ENCODE results near the gene SPATA7. TPM values are rescaled to one million over a fixed set of nuclear protein-coding genes. Genes with fewer than 3 reads are reported as not detected.

The SPATA7 gene
- total RNA-seq, 1 donor from 2014 or later = 6.5 TPM

DNA sequence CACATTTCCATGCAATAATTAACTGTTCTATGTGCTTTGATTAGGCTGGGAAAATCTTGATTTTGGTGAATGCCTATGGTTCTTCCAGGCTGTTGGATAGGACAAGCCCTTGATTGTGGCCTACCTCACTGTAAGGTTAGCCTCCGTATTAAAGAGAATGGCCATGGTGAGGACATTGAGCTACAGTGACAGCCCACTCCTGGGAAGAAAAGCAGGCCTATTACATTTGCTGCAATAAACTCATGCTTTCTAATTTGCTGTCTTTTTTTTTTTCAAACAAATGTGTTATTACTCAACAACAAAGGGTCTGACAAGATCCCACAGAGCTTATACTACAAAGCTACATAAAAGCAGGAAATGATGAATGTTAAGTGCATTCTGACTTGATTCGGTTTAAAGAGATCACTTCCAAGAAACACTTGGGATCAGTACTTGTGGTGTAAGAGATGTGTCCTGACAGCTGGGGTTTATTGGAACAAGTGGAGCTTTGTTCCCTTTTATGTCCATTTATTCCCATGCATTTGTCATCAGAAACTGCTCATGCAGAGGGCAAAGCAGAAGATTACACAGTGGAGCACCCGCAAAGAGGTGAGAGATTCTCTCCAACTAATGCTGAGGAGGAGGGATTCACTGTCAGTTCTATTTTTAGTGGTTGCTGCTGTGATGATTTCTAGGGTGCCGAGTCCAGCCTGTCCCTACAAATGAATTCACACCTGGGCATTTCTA is 33.3 kb upstream of the SPATA7 start:
- no peaks in the 10 kb centered on the region for H3K27me3 Mint-ChIP-seq (ENCODE audit: low read depth, unreplicated experiment)
- H3K36me3 Mint-ChIP-seq (ENCODE audit: low read depth, unreplicated experiment) = no peaks in the 10 kb centered on the region

GRCh38 chr14:88352698-88353097 is 32.8 kb upstream of the SPATA7 start:
- H3K4me1 Mint-ChIP-seq (ENCODE audit: low read depth, unreplicated experiment) = no peaks in the 10 kb centered on the region
- no peak for FAIRE-seq
- no peak overlapping the region for H2AFZ ChIP-seq (ENCODE audit: low read depth, low read length)

More for the DNA sequence above, 33.3 kb upstream of the SPATA7 start:
- H3K4me3 ChIP-seq (ENCODE audit: insufficient read depth, low read depth, low read length) = no peak overlapping the region
- H3K9ac ChIP-seq (ENCODE audit: low read length) = no peak overlapping the region
- no peaks in the 10 kb centered on the region for H3K9me3 ChIP-seq (ENCODE audit: insufficient read depth, low read depth, low read length)
- no peaks in the 10 kb centered on the region for H3K79me2 ChIP-seq (ENCODE audit: insufficient read depth, low read length)
- Mint-ChIP-seq H3K4me3 (ENCODE audit: unreplicated experiment) (no peak overlapping the region), H3K4me1 (ENCODE audit: low read depth, unreplicated experiment) (no peaks in the 10 kb centered on the region), H3K27ac (ENCODE audit: unreplicated experiment) (no peak overlapping the region), H3K9me3 (ENCODE audit: unreplicated experiment) (no peaks in the 10 kb centered on the region)
- no peak for FAIRE-seq
- TF ChIP-seq, protein P1, sequence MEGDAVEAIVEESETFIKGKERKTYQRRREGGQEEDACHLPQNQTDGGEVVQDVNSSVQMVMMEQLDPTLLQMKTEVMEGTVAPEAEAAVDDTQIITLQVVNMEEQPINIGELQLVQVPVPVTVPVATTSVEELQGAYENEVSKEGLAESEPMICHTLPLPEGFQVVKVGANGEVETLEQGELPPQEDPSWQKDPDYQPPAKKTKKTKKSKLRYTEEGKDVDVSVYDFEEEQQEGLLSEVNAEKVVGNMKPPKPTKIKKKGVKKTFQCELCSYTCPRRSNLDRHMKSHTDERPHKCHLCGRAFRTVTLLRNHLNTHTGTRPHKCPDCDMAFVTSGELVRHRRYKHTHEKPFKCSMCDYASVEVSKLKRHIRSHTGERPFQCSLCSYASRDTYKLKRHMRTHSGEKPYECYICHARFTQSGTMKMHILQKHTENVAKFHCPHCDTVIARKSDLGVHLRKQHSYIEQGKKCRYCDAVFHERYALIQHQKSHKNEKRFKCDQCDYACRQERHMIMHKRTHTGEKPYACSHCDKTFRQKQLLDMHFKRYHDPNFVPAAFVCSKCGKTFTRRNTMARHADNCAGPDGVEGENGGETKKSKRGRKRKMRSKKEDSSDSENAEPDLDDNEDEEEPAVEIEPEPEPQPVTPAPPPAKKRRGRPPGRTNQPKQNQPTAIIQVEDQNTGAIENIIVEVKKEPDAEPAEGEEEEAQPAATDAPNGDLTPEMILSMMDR (IDR thresholded peaks at IDR 0.05; ENCODE audit: insufficient read depth, low read depth, low read length) = no peak
- no peak for TF ChIP-seq EZH2 (IDR thresholded peaks at IDR 0.05; ENCODE audit: insufficient read depth, low read length)
- no peaks in the 10 kb centered on the region for H3K4me1 ChIP-seq (ENCODE audit: insufficient read depth, low read length)
- no peaks in the 10 kb centered on the region for H3K36me3 ChIP-seq (ENCODE audit: insufficient read depth, low read length)
- H4K20me1 ChIP-seq (ENCODE audit: insufficient read depth, low read length) = no peaks in the 10 kb centered on the region
- H3K4me2 ChIP-seq (ENCODE audit: low read length) = no peak overlapping the region
- H3K27me3 ChIP-seq (ENCODE audit: insufficient read depth, low read length) = no peaks in the 10 kb centered on the region
- H3K27ac ChIP-seq (ENCODE audit: low read depth, low read length) = no peak overlapping the region
- DNase-seq (ENCODE audit: low read depth) = peak; percentile 22
- no peak overlapping the region for H2AFZ ChIP-seq (ENCODE audit: low read depth, low read length)

More at GRCh38 chr14:88352698-88353097, 32.8 kb upstream of the SPATA7 start:
- H3K4me1 ChIP-seq (ENCODE audit: insufficient read depth, low read length) = no peaks in the 10 kb centered on the region
- no peaks in the 10 kb centered on the region for H3K36me3 ChIP-seq (ENCODE audit: insufficient read depth, low read length)
- H3K9ac ChIP-seq (ENCODE audit: low read length) = no peak overlapping the region
- no peak for DNase-seq (ENCODE audit: low read depth)
- Mint-ChIP-seq H3K4me3 (ENCODE audit: unreplicated experiment) (no peak overlapping the region), H3K9me3 (ENCODE audit: unreplicated experiment) (no peaks in the 10 kb centered on the region), H3K27ac (ENCODE audit: unreplicated experiment) (no peak overlapping the region), H3K36me3 (ENCODE audit: low read depth, unreplicated experiment) (no peaks in the 10 kb centered on the region), H3K27me3 (ENCODE audit: low read depth, unreplicated experiment) (no peaks in the 10 kb centered on the region)
- H3K79me2 ChIP-seq (ENCODE audit: insufficient read depth, low read length) = no peaks in the 10 kb centered on the region
- H3K9me3 ChIP-seq (ENCODE audit: insufficient read depth, low read depth, low read length) = no peaks in the 10 kb centered on the region
- H3K27me3 ChIP-seq (ENCODE audit: insufficient read depth, low read length) = no peaks in the 10 kb centered on the region
- H3K27ac ChIP-seq (ENCODE audit: low read depth, low read length) = no peak overlapping the region
- no peak overlapping the region for H3K4me2 ChIP-seq (ENCODE audit: low read length)
- no peak overlapping the region for H3K4me3 ChIP-seq (ENCODE audit: insufficient read depth, low read depth, low read length)
- TF ChIP-seq, protein P1 (IDR thresholded peaks at IDR 0.05; ENCODE audit: insufficient read depth, low read depth, low read length) = no peak
- TF ChIP-seq EZH2 (IDR thresholded peaks at IDR 0.05; ENCODE audit: insufficient read depth, low read length) = no peak
- H4K20me1 ChIP-seq (ENCODE audit: insufficient read depth, low read length) = no peaks in the 10 kb centered on the region

Measured in astrocyte (in vitro differentiated cells and primary cell).